Measurements from ENCODE around the gene SLC9A9. TPM values are rescaled to one million over a fixed set of nuclear protein-coding genes. Genes with fewer than 3 reads are reported as not detected.

SLC9A9 gene
- total and polyA plus RNA-seq, 9 of the 15 experiments (the other 6 are each of a cell fraction or from before 2014, with no cell fraction given), result 0.03 to 0.13 TPM; not detected in 7

GRCh38 chr3:143241481-143241951, 606.8 kb downstream of the SLC9A9 start:
- no peak for FAIRE-seq
- Histone ChIP-seq H3K27me3 (ENCODE audit: control insufficient read depth in 2 of 2, insufficient read depth in 2 of 2, low read length in 2 of 2) (no peaks in the 10 kb centered on the region), H2AFZ (ENCODE audit: low read depth, low read length) (peak overlapping the region; percentile 33; the same call in 1 of the 2 replicates), H3K9ac (ENCODE audit: insufficient read depth in 1 of 2, low read depth in 2 of 2, low read length in 2 of 2) (no peak overlapping the region), H3K4me2 (ENCODE audit: insufficient read depth, low read length) (no peak overlapping the region), H3K79me2 (ENCODE audit: control insufficient read depth, insufficient read depth, low read length) (no peaks in the 10 kb centered on the region), H3K4me1 (replicated peaks in 1 of 2; ENCODE audit: control insufficient read depth in 2 of 2, insufficient read depth in 2 of 2, low read length in 2 of 2) (peaks cover 0 to 7% of the 10 kb centered on the region in 2 experiments; a peak in 3 of 5 replicates), H3K4me3 (no peak overlapping the region), H3K9me3 (replicated peaks; ENCODE audit: control insufficient read depth, insufficient read depth, low read depth, low read length) (no peaks in the 10 kb centered on the region), H3K27ac (ENCODE audit: extremely low read depth, low read depth, low read length) (no peak overlapping the region), H4K20me1 (replicated peaks; ENCODE audit: control insufficient read depth, insufficient read depth, low read length) (no peaks in the 10 kb centered on the region), H3K9me1 (ENCODE audit: control insufficient read depth, insufficient read depth, low read length) (no peaks in the 10 kb centered on the region), H3K36me3 (ENCODE audit: control insufficient read depth, insufficient read depth, low read length) (no peaks in the 10 kb centered on the region)
- in situ Hi-C loops (cut with MboI), result loop anchor here (5.0 kb wide), 1 partner anchor 59 kb away; no protein-coding TSS in a partner anchor
- ATAC-seq, result no peak
- no peak for DNase-seq (ENCODE audit: extremely low read depth in 1 of 4, low spot score in 3 of 4)
- CTCF ChIA-PET (ENCODE audit: low intra/inter-chr PET ratio), result no interaction called here
- POLR2A ChIA-PET, result interaction anchor here (0.6 to 1.0 kb wide), 2 partner anchors 17 to 19 kb away, joined by 3 to 4 read pairs; no protein-coding TSS in a partner anchor
- intact Hi-C loops (cut with micrococcal nuclease), result no loop called here
- TF ChIP-seq ZNF717 (CRISPR knock-in tag; IDR thresholded peaks at IDR 0.05) (no peak), ZFPM2 (CRISPR knock-in tag; IDR thresholded peaks at IDR 0.05) (no peak), ZNF398 (CRISPR knock-in tag; IDR thresholded peaks at IDR 0.05) (no peak), ZNF551 (CRISPR knock-in tag; IDR thresholded peaks at IDR 0.05) (no peak), E4F1 (CRISPR knock-in tag; IDR thresholded peaks at IDR 0.05; ENCODE audit: borderline replicate concordance) (no peak), SMAD4 (CRISPR knock-in tag; conservative IDR thresholded peaks at IDR 0.05) (no peak), POLR3G (IDR thresholded peaks at IDR 0.05; ENCODE audit: extremely low read depth, insufficient read length, insufficient replicate concordance) (no peak), THAP12 (CRISPR knock-in tag; IDR thresholded peaks at IDR 0.05) (no peak), HMGXB4 (CRISPR knock-in tag; IDR thresholded peaks at IDR 0.05) (no peak), KHSRP (IDR thresholded peaks at IDR 0.05) (no peak), ZNF23 (CRISPR knock-in tag; IDR thresholded peaks at IDR 0.05) (no peak), KDM2B (CRISPR knock-in tag; IDR thresholded peaks at IDR 0.05) (no peak), KDM1A (IDR thresholded peaks at IDR 0.05) (no peak)
- no TSS peak for BruUV-seq (replicated peaks)
- WGBS (ENCODE audit: insufficient coverage, low coverage, missing lambda C conversion rate), result 84% methylated on average over 3 of the region's 3 CpGs
